IMR-90 (cell line): ENCODE results near the gene CEBPE. TPM values are rescaled to one million over a fixed set of nuclear protein-coding genes. Genes with fewer than 3 reads are reported as not detected.
A peak's percentile ranks its signal among the peaks of the same experiment; 100 is the strongest.

Experiments used
- ATAC-seq: fragments of 200-7000 bp; cut with Tn5 transposase; 2 replicates; pipeline ENCODE4 v1.9.1; 2020; ENCODE audit warnings: low read depth, mild to moderate bottlenecking, moderate library complexity
- BruUV-seq: library from RNA; stranded (reverse); fragments of 400-500 nt; replicated peaks from 2 replicates; lab custom pipeline; 2021; lab: Mats Ljungman, UMichigan
- CTCF ChIA-PET: fragments of 300-600 bp; formaldehyde crosslinking; extraction: SDS; loops from one replicate; lab custom pipeline; 2021; ENCODE audit warnings: antibody characterized with exemption; lab: Yijun Ruan, JAX
- POLR2A ChIA-PET: fragments of 300-600 bp; sonication (Branson Sonifier 250); formaldehyde crosslinking; loops from one replicate; lab custom pipeline; 2022; ENCODE audit warnings: antibody characterized with exemption; ENCODE audit not compliant: unreplicated experiment; lab: Charles Lee
- DNase-seq: peaks from one replicate; pipeline ENCODE4 v3.0.0; 2013
- H2AFZ ChIP-seq: replicated peaks from 2 replicates; pipeline ENCODE3; 2013; ENCODE audit warnings: low read length, mild to moderate bottlenecking; ENCODE audit not compliant: poor library complexity
- H2AK5ac ChIP-seq: 2 replicates; pipeline ENCODE4 v1.6.1; 2013; ENCODE audit warnings: low read depth, low read length, inconsistent platforms
- H2AK9ac ChIP-seq: replicated peaks from 2 replicates; pipeline ENCODE3; 2013; ENCODE audit warnings: mild to moderate bottlenecking, low read depth, low read length, moderate library complexity; ENCODE audit not compliant: poor library complexity
- H2BK120ac ChIP-seq: 2 replicates; pipeline ENCODE4 v1.6.1; 2013; ENCODE audit warnings: low read depth, low read length, inconsistent platforms
- H2BK15ac ChIP-seq: 3 replicates; pipeline ENCODE4 v1.6.1; 2013; ENCODE audit warnings: low read depth, low read length, inconsistent platforms
- H2BK20ac ChIP-seq: 2 replicates; pipeline ENCODE4 v1.6.1; 2013; ENCODE audit warnings: low read depth, mild to moderate bottlenecking, inconsistent platforms, low read length, moderate library complexity
- H2BK5ac ChIP-seq: 2 replicates; pipeline ENCODE4 v1.6.1; 2013; ENCODE audit warnings: mild to moderate bottlenecking, low read depth, low read length, inconsistent platforms; ENCODE audit not compliant: poor library complexity, severe bottlenecking
- H3K14ac ChIP-seq: replicated peaks from 2 replicates; pipeline ENCODE4 v1.6.1; 2013; ENCODE audit warnings: low read depth, low read length, inconsistent platforms
- H3K18ac ChIP-seq: 2 replicates; pipeline ENCODE4 v1.6.1; 2013; ENCODE audit warnings: low read depth, low read length, control low read depth
- H3K23ac ChIP-seq: 2 replicates; pipeline ENCODE4 v1.6.1; 2013; ENCODE audit warnings: low read depth, low read length, inconsistent platforms
- H3K27ac ChIP-seq: 2 replicates; pipeline ENCODE4 v1.5.1; 2013; ENCODE audit warnings: mild to moderate bottlenecking, control low read depth, low read length; ENCODE audit not compliant: insufficient read depth
- H3K27me3 ChIP-seq: 2 replicates; pipeline ENCODE4 v1.6.1; 2013; ENCODE audit warnings: low read length; ENCODE audit not compliant: control insufficient read depth, insufficient read depth
- H3K36me3 ChIP-seq: 2 replicates; pipeline ENCODE4 v1.6.1; 2013; ENCODE audit warnings: low read length, mixed read lengths; ENCODE audit not compliant: control insufficient read depth, insufficient read depth
- H3K4ac ChIP-seq: 2 replicates; pipeline ENCODE4 v1.6.1; 2013; ENCODE audit warnings: low read depth, low read length, inconsistent platforms
- H3K4me1 ChIP-seq: 2 replicates; pipeline ENCODE4 v1.6.1; 2013; ENCODE audit warnings: low read length, mixed read lengths; ENCODE audit not compliant: control insufficient read depth, insufficient read depth
- H3K4me2 ChIP-seq: 2 replicates; pipeline ENCODE4 v1.6.1; 2013; ENCODE audit warnings: low read depth, mild to moderate bottlenecking, control low read depth, low read length, moderate library complexity
- H3K4me3 ChIP-seq: 2 replicates; pipeline ENCODE4 v1.5.1; 2013; ENCODE audit warnings: low read depth, mild to moderate bottlenecking, control low read depth, low read length, moderate library complexity; ENCODE audit not compliant: insufficient read depth
- H3K56ac ChIP-seq: 2 replicates; pipeline ENCODE4 v1.6.1; 2013; ENCODE audit warnings: low read length, inconsistent platforms; ENCODE audit not compliant: insufficient read depth; ENCODE audit errors: extremely low read depth
- H3K79me1 ChIP-seq, 2 experiments: 2 replicates each; pipeline ENCODE4 v1.6.1; 2013; ENCODE audit warnings: low read length in 2 of 2, inconsistent platforms in 1 of 2, low read depth in 1 of 2
- H3K9ac ChIP-seq: 2 replicates; pipeline ENCODE4 v1.6.1; 2013; ENCODE audit warnings: low read depth, low read length, control low read depth
- H3K9me1 ChIP-seq: 2 replicates; pipeline ENCODE4 v1.6.1; 2013; ENCODE audit warnings: low read length, inconsistent platforms; ENCODE audit not compliant: insufficient read depth
- H3K9me3 ChIP-seq: 2 replicates; pipeline ENCODE4 v1.6.1; 2013; ENCODE audit warnings: low read length; ENCODE audit not compliant: control insufficient read depth, insufficient read depth
- H4K20me1 ChIP-seq: 2 replicates; pipeline ENCODE4 v1.6.1; 2013; ENCODE audit warnings: low read length, inconsistent platforms; ENCODE audit not compliant: insufficient read depth
- H4K5ac ChIP-seq: 2 replicates; pipeline ENCODE4 v1.6.1; 2013; ENCODE audit warnings: mild to moderate bottlenecking, low read depth, low read length, control low read depth
- H4K8ac ChIP-seq, 2 experiments: 2 replicates each; pipeline ENCODE4 v1.6.1; 2013; ENCODE audit warnings: low read depth in 2 of 2, low read length in 2 of 2, control low read depth in 1 of 2, inconsistent platforms in 1 of 2
- H4K91ac ChIP-seq: 2 replicates; pipeline ENCODE4 v1.6.1; 2013; ENCODE audit warnings: low read depth, low read length, inconsistent platforms; ENCODE audit not compliant: insufficient read depth
- BHLHE40 ChIP-seq: fragments of 150-350 bp; IDR thresholded peaks from 2 replicates; pipeline ENCODE4 v1.6.1; 2016; ENCODE audit warnings: mild to moderate bottlenecking, low read depth, low read length
- CEBPB ChIP-seq: IDR thresholded peaks from 2 replicates; pipeline ENCODE4 v1.6.1; 2012; ENCODE audit warnings: low read depth, low read length, improper control_type of control experiment
- CHD1 ChIP-seq: IDR thresholded peaks from 2 replicates; pipeline ENCODE4 v1.6.1; 2012; ENCODE audit warnings: low read depth, low read length, improper control_type of control experiment
- CTCF ChIP-seq: conservative IDR thresholded peaks from 2 replicates; pipeline ENCODE4 v1.5.1; 2012; ENCODE audit warnings: mild to moderate bottlenecking, low read depth, low read length, improper control_type of control experiment
- ELK1 ChIP-seq: fragments of 150-350 bp; IDR thresholded peaks from 2 replicates; pipeline ENCODE4 v1.6.1; 2016; ENCODE audit warnings: low read depth, mild to moderate bottlenecking, low read length, moderate library complexity, borderline replicate concordance
- FOS ChIP-seq: fragments of 150-350 bp; IDR thresholded peaks from 2 replicates; pipeline ENCODE4 v1.6.1; 2016; ENCODE audit warnings: low read depth, low read length
- MAFK ChIP-seq: IDR thresholded peaks from 2 replicates; pipeline ENCODE4 v1.6.1; 2012; ENCODE audit warnings: low read depth, low read length, improper control_type of control experiment
- MAZ ChIP-seq: IDR thresholded peaks from 2 replicates; pipeline ENCODE4 v1.6.1; 2012; ENCODE audit warnings: low read depth, mild to moderate bottlenecking, low read length, improper control_type of control experiment, moderate library complexity, borderline replicate concordance
- MXI1 ChIP-seq: IDR thresholded peaks from 2 replicates; pipeline ENCODE4 v1.6.1; 2012; ENCODE audit warnings: low read depth, mild to moderate bottlenecking, low read length, moderate library complexity, borderline replicate concordance
- NFE2L2 ChIP-seq: fragments of 150-350 bp; IDR thresholded peaks from 2 replicates; pipeline ENCODE4 v1.6.1; 2016; ENCODE audit warnings: low read depth, mild to moderate bottlenecking, low read length
- POLR2A ChIP-seq: IDR thresholded peaks from 2 replicates; pipeline ENCODE4 v1.6.1; 2012; ENCODE audit warnings: mild to moderate bottlenecking, low read depth, low read length
- RAD21 ChIP-seq: IDR thresholded peaks from 2 replicates; pipeline ENCODE4 v1.6.1; 2012; ENCODE audit warnings: low read length, improper control_type of control experiment
- RCOR1 ChIP-seq: IDR thresholded peaks from 2 replicates; pipeline ENCODE4 v1.6.1; 2012; ENCODE audit warnings: mild to moderate bottlenecking, low read length, improper control_type of control experiment; ENCODE audit not compliant: insufficient replicate concordance
- RFX5 ChIP-seq: IDR thresholded peaks from 2 replicates; pipeline ENCODE4 v1.8.0; 2012; ENCODE audit warnings: low read depth, mild to moderate bottlenecking, low read length, moderate library complexity
- SMC3 ChIP-seq: fragments of 150-350 bp; IDR thresholded peaks from 2 replicates; pipeline ENCODE4 v1.6.1; 2016; ENCODE audit warnings: low read depth, mild to moderate bottlenecking, antibody characterized with exemption, low read length, moderate library complexity
- USF2 ChIP-seq: fragments of 150-350 bp; IDR thresholded peaks from 2 replicates; pipeline ENCODE4 v1.6.1; 2017; ENCODE audit warnings: mild to moderate bottlenecking, antibody characterized with exemption, low read length, low read depth
- WGBS, 2 experiments: methylation state at CpG; one replicate each; pipeline versions ENCODE4 v1.1.5 to v1.1.7; 2013; ENCODE audit warnings: missing lambda C conversion rate in 2 of 2; ENCODE audit not compliant: insufficient read length in 1 of 2; ENCODE audit errors: extremely low coverage in 2 of 2; 5-methylcytosine and 5-hydroxymethylcytosine counted together
- dilution Hi-C: fragments of 300-500 bp; cut with HindIII; formaldehyde crosslinking; loops from one replicate; pipeline ENCODE4 v1.14.3; 2018; ENCODE audit warnings: low sequenced_read_pairs; ENCODE audit not compliant: unreplicated experiment
- in situ Hi-C: fragments of 300-500 bp; cut with MboI; formaldehyde crosslinking; loops from 3 replicates; pipeline ENCODE4 v1.14.3; 2019; ENCODE audit warnings: low sequenced_read_pairs, inconsistent platforms, mixed read lengths
- intact Hi-C: fragments of 100-400 bp; cut with micrococcal nuclease; formaldehyde crosslinking; loops from 2 replicates; pipeline ENCODE4 v1.10.0; 2022
- polyA plus RNA-seq, 3 experiments: library from polyadenylated mRNA; depleted of rRNA; stranded (reverse); fragments of >200 nt; gene quantifications; 2 replicates each; pipeline ENCODE4 v1.2.3, GENCODE V29; 2012; ENCODE audit warnings: low replicate concordance in 1 of 3
- total RNA-seq: library from RNA; depleted of rRNA; stranded (reverse); fragments of >200 nt; gene quantifications from 2 replicates; pipeline ENCODE4 v1.2.3, GENCODE V29; 2012

The CEBPE gene
- total and polyA plus RNA-seq, 2 of the 4 experiments (the other 2 are of a cell fraction): 0.05 TPM; not detected in 1

- no peak for ATAC-seq
- H2BK20ac ChIP-seq: no peak overlapping the region
- no peaks in the 10 kb centered on the region for H3K9me3 ChIP-seq
- no peaks in the 10 kb centered on the region for H3K27me3 ChIP-seq
- in situ Hi-C loops (loop anchor here (5.0 kb wide), 1 partner anchor 36 kb away; no protein-coding TSS in a partner anchor), intact Hi-C loops (no loop called here), dilution Hi-C loops (no loop called here)
- peaks cover 7 to 28% of the 10 kb centered on the region in 2 experiments; a peak in 3 of 4 replicates for H3K79me1 ChIP-seq
- no peak overlapping the region for H4K8ac ChIP-seq
- no peak overlapping the region for H2BK5ac ChIP-seq
- BruUV-seq: no TSS peak
- peaks cover 6% of the 10 kb centered on the region for H3K4me1 ChIP-seq
- TF ChIP-seq SMC3 (no peak), CTCF (no peak), BHLHE40 (no peak), CHD1 (no peak), RFX5 (no peak), FOS (no peak), MAZ (no peak), ELK1 (no peak), MAFK (no peak), RCOR1 (no peak), CEBPB (no peak), NFE2L2 (no peak), USF2 (no peak), RAD21 (no peak), POLR2A (no peak), MXI1 (no peak)
- CTCF ChIA-PET: interaction anchor here (1.1 to 1.4 kb wide), 3 partner anchors 9 to 35 kb away, joined by 3 to 5 read pairs (median 4); no protein-coding TSS in a partner anchor
- H2AFZ ChIP-seq: no peak overlapping the region
- no peak overlapping the region for H2BK120ac ChIP-seq
- no peak overlapping the region for H2AK5ac ChIP-seq
- peaks cover 18% of the 10 kb centered on the region; the same call in 1 of the 2 replicates for H4K20me1 ChIP-seq
- H3K27ac ChIP-seq: no peak overlapping the region
- H3K18ac ChIP-seq: no peak overlapping the region
- H2BK15ac ChIP-seq: no peak overlapping the region
- no peak overlapping the region for H3K4me3 ChIP-seq
- H3K36me3 ChIP-seq: peaks cover 5% of the 10 kb centered on the region; the same call in 1 of the 2 replicates
- no peak overlapping the region for H3K4ac ChIP-seq
- DNase-seq: no peak
- H3K56ac ChIP-seq: no peak overlapping the region
- POLR2A ChIA-PET: no interaction called here
- H3K4me2 ChIP-seq: no peak overlapping the region
- H3K23ac ChIP-seq: 0 out of 2 replicates have a peak overlapping the region, but pooled peaks have one; percentile 34
- H2AK9ac ChIP-seq: no peak overlapping the region
- 75% methylated on average over 1 of the region's 4 CpGs; no CpG with 5 or more reads in 1 of the 2 experiments for WGBS, 2 experiments
- no peak overlapping the region for H3K9ac ChIP-seq
- H4K91ac ChIP-seq: no peak overlapping the region
- peaks cover 2% of the 10 kb centered on the region; the same call in 1 of the 2 replicates for H3K9me1 ChIP-seq
- no peak overlapping the region for H4K5ac ChIP-seq
- H3K14ac ChIP-seq: no peak overlapping the region
Measured at GRCh38 chr14:23103581-23103980, 15.5 kb downstream of the CEBPE start.
